Smooth muscle cell (in vitro differentiated cells): Measurements from ENCODE around the gene CHRM2. TPM values are rescaled to one million over a fixed set of nuclear protein-coding genes. Genes with fewer than 3 reads are reported as not detected.
A peak's percentile ranks its signal among the peaks of the same experiment; 100 is the strongest.

Experiments
- DNase-seq: peaks from one replicate; lab custom pipeline; 2025; ENCODE audit not compliant: unreplicated experiment; lab: John Stamatoyannopoulos, UW
- H2AFZ ChIP-seq: fragments of 200-600 bp; sonication (generic); 2 replicates; pipeline ENCODE4 v1.6.0; 2016; ENCODE audit warnings: antibody characterized with exemption, low read depth, mild to moderate bottlenecking
- H3F3A ChIP-seq: fragments of 200-600 bp; sonication (generic); 2 replicates; pipeline ENCODE4 v1.6.0; 2017; ENCODE audit warnings: antibody characterized with exemption, low read depth
- H3K27ac ChIP-seq: fragments of 200-600 bp; sonication (generic); 2 replicates; pipeline ENCODE4 v1.5.1; 2016; ENCODE audit warnings: low read depth, mild to moderate bottlenecking
- H3K27me3 ChIP-seq: fragments of 200-600 bp; sonication (generic); 2 replicates; pipeline ENCODE4 v1.6.1; 2016; ENCODE audit warnings: low read depth, mild to moderate bottlenecking
- H3K36me3 ChIP-seq: fragments of 200-600 bp; sonication (generic); 2 replicates; pipeline ENCODE4 v1.5.1; 2016; ENCODE audit warnings: low read depth
- H3K4me1 ChIP-seq: fragments of 200-600 bp; sonication (generic); 2 replicates; pipeline ENCODE4 v1.5.1; 2016; ENCODE audit warnings: low read depth
- H3K4me2 ChIP-seq: fragments of 200-600 bp; sonication (generic); 2 replicates; pipeline ENCODE4 v1.6.0; 2016; ENCODE audit warnings: mild to moderate bottlenecking
- H3K4me3 ChIP-seq: fragments of 200-600 bp; sonication (generic); 2 replicates; pipeline ENCODE4 v1.5.1; 2016; ENCODE audit warnings: mild to moderate bottlenecking
- H3K79me2 ChIP-seq: fragments of 200-600 bp; sonication (generic); 2 replicates; pipeline ENCODE4 v1.6.0; 2016; ENCODE audit warnings: low read depth, mild to moderate bottlenecking
- H3K9ac ChIP-seq: fragments of 200-600 bp; sonication (generic); 2 replicates; pipeline ENCODE4 v1.6.0; 2016; ENCODE audit warnings: low read depth
- H3K9me3 ChIP-seq: fragments of 200-600 bp; sonication (generic); replicated peaks from 2 replicates; pipeline ENCODE4 v1.5.1; 2016; ENCODE audit warnings: low read depth
- H4K20me1 ChIP-seq: fragments of 200-600 bp; sonication (generic); 2 replicates; pipeline ENCODE4 v1.6.0; 2016; ENCODE audit warnings: low read depth
- WGBS: methylation state at CpG from one replicate; pipeline ENCODE4 v1.1.7; 2016; ENCODE audit warnings: low lambda C conversion rate; 5-methylcytosine and 5-hydroxymethylcytosine counted together
- polyA plus RNA-seq: library from polyadenylated mRNA; unstranded; fragments of >200 nt; fragmentation: Nextera tagmentation; extraction: Ambion mirVana; gene quantifications from 2 replicates; pipeline ENCODE4 v1.2.1, GENCODE V29; 2016
- total RNA-seq: library from RNA; depleted of rRNA; stranded (reverse); fragments of >200 nt; gene quantifications from 2 replicates; pipeline ENCODE4 v1.2.3, GENCODE V29; 2014
- TF ChIP-seq, protein P1 (sequence below): fragments of 200-600 bp; sonication (generic); IDR thresholded peaks from 2 replicates; pipeline ENCODE4 v1.5.1; 2017; ENCODE audit warnings: borderline replicate concordance, mild to moderate bottlenecking, antibody characterized with exemption; ENCODE audit not compliant: insufficient read depth, poor library complexity, severe bottlenecking

Gene CHRM2
- total and polyA plus RNA-seq, 2 experiments from 2014 or later: 0.33 to 3.0 TPM

DNA sequence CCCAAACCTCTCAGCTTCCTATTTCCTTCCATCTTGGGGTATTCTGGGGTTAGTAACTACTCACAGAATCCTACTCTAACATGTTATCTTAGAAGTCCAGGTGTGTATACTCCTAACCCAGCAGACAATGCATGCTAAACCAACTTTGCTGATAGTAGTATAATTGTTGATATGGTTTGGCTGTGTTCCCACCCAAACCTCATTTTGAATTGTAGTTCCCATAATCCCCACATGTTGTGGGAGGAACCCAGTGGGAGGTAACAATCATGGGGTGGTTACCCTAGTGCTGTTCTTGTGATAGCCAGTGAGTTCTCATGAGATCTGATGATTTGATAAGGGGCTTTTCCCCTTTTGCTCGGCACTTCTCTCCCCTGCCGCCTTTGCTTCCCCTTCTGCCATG lies 135.1 kb downstream of the CHRM2 start:
- Histone ChIP-seq H4K20me1 (no peaks in the 10 kb centered on the region), H3F3A (no peaks in the 10 kb centered on the region), H3K4me3 (no peak overlapping the region), H3K4me1 (peaks cover 9% of the 10 kb centered on the region), H3K4me2 (no peak overlapping the region), H3K27me3 (no peaks in the 10 kb centered on the region), H3K79me2 (no peaks in the 10 kb centered on the region), H3K9me3 (no peaks in the 10 kb centered on the region), H3K9ac (no peak overlapping the region), H3K36me3 (no peaks in the 10 kb centered on the region), H3K27ac (no peak overlapping the region), H2AFZ (no peak overlapping the region)
- DNase-seq: no peak
- 90% methylated on average over 2 of the region's 2 CpGs for WGBS
- TF ChIP-seq, protein P1, sequence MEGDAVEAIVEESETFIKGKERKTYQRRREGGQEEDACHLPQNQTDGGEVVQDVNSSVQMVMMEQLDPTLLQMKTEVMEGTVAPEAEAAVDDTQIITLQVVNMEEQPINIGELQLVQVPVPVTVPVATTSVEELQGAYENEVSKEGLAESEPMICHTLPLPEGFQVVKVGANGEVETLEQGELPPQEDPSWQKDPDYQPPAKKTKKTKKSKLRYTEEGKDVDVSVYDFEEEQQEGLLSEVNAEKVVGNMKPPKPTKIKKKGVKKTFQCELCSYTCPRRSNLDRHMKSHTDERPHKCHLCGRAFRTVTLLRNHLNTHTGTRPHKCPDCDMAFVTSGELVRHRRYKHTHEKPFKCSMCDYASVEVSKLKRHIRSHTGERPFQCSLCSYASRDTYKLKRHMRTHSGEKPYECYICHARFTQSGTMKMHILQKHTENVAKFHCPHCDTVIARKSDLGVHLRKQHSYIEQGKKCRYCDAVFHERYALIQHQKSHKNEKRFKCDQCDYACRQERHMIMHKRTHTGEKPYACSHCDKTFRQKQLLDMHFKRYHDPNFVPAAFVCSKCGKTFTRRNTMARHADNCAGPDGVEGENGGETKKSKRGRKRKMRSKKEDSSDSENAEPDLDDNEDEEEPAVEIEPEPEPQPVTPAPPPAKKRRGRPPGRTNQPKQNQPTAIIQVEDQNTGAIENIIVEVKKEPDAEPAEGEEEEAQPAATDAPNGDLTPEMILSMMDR: no peak

GRCh38 chr7:137005873-137006272 lies 137.4 kb downstream of the CHRM2 start:
- 89% methylated on average over 3 of the region's 3 CpGs for WGBS
- no peaks in the 10 kb centered on the region for H3F3A ChIP-seq
- H3K36me3 ChIP-seq: no peaks in the 10 kb centered on the region
- H3K4me3 ChIP-seq: no peak overlapping the region
- peak overlapping the region; percentile 39 for H3K4me2 ChIP-seq
- no peak for DNase-seq
- peaks cover 9% of the 10 kb centered on the region for H3K4me1 ChIP-seq
- no peaks in the 10 kb centered on the region for H3K79me2 ChIP-seq
- H3K27me3 ChIP-seq: no peaks in the 10 kb centered on the region
- no peaks in the 10 kb centered on the region for H4K20me1 ChIP-seq
- no peaks in the 10 kb centered on the region for H3K9me3 ChIP-seq
- no peak overlapping the region for H2AFZ ChIP-seq
- H3K9ac ChIP-seq: no peak overlapping the region
- TF ChIP-seq, protein P1: no peak
- H3K27ac ChIP-seq: peak overlapping the region; percentile 66

DNA sequence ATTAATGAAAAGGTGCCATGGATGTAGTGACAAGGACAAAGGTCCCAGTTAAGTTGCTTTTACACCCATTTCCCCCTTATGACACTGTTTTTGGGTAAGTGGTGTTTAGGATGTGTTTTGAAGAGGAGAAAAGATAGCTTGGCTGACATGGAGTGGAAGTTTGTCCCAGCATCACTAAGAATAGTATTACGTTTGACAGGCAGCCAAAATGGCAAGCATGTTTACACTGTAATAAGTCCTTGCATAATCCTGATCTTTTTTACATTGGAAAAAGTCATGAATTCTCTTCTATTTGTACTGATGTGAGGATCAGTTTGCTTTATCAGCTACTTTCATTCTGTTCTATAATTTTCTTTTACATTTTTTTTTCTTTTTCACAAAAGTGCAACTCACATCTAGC lies 137.8 kb downstream of the CHRM2 start:
- DNase-seq: no peak
- Histone ChIP-seq H3K4me1 (peaks cover 7% of the 10 kb centered on the region), H3K27me3 (no peaks in the 10 kb centered on the region), H3K27ac (peak overlapping the region; percentile 66), H3K4me3 (no peak overlapping the region), H3F3A (no peaks in the 10 kb centered on the region), H2AFZ (no peak overlapping the region), H3K9ac (no peak overlapping the region), H3K79me2 (no peaks in the 10 kb centered on the region), H3K9me3 (no peaks in the 10 kb centered on the region), H3K4me2 (peak overlapping the region; percentile 39), H3K36me3 (no peaks in the 10 kb centered on the region), H4K20me1 (no peaks in the 10 kb centered on the region)
- 47% methylated on average over 1 of the region's 1 CpG for WGBS
- TF ChIP-seq, protein P1: no peak

DNA sequence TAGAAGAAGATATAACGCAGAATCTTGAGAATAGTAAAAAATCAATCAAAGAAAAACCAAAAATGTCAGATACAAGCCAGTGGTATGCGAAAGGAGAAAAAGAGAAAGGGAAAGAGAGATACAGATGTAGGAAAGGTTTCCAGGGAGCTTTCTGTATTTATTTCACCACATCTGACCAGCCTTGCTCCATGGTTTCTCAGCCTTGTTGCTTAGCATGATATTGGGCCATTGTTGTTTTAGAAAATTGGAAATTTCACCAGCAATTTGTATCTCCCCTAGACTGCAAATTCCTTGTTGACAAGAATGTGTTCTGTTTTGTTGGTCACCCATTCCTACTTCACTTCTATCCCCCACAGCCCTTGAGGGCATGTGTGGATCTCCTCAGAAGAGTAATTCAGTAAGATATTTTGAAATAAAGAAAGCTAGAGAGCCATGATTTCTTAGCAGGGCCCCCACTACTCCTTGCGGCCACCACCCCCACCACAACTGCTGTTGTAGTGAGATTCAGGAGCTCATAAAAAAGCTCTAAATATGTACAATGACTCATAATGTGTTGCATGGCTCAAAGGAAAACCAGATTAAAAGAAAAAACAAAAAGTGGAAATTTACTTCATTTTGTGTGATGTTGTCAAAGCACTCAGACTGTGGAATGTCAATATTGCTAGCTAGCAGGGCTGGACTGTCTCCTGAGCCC lies 138.7 kb downstream of the CHRM2 start:
- no peak overlapping the region for H3K4me3 ChIP-seq
- H3F3A ChIP-seq: no peaks in the 10 kb centered on the region
- no peaks in the 10 kb centered on the region for H3K79me2 ChIP-seq
- peak overlapping the region; percentile 39 for H3K4me2 ChIP-seq
- no peaks in the 10 kb centered on the region for H4K20me1 ChIP-seq
- H3K9ac ChIP-seq: no peak overlapping the region
- H3K27ac ChIP-seq: peak overlapping the region; percentile 66
- H3K27me3 ChIP-seq: no peaks in the 10 kb centered on the region
- no peaks in the 10 kb centered on the region for H3K4me1 ChIP-seq
- no peaks in the 10 kb centered on the region for H3K36me3 ChIP-seq
- WGBS: 34% methylated on average over 3 of the region's 3 CpGs
- DNase-seq: no peak
- TF ChIP-seq, protein P1: no peak
- no peaks in the 10 kb centered on the region for H3K9me3 ChIP-seq
- peak overlapping the region; percentile 0 for H2AFZ ChIP-seq
